Urothelium cell line (cell line): ENCODE results near the gene PLA2G4B.

Source experiments
- DNase-seq: peaks from one replicate; pipeline ENCODE4 v3.0.0; 2011; ENCODE audit warnings: low spot score, mixed read lengths
- FAIRE-seq: peaks from 2 replicates; lab custom pipeline; 2011; peaks lifted over from hg19 to GRCh38; lab: Jason Lieb, UNC

Gene PLA2G4B

GRCh38 chr15:41809121-41809520 lies 29.5 kb upstream of the PLA2G4B start:
- DNase-seq (no peak), FAIRE-seq (no peak)

GRCh38 chr15:41809526-41810220 lies 29.0 kb upstream of the PLA2G4B start:
- FAIRE-seq (no peak), DNase-seq (no peak)

GRCh38 chr15:41810651-41811431 lies 27.8 kb upstream of the PLA2G4B start:
- FAIRE-seq (no peak), DNase-seq (no peak)

GRCh38 chr15:41811432-41812195 lies 27.0 kb upstream of the PLA2G4B start:
- FAIRE-seq: no peak
- DNase-seq: peak; percentile 81

DNA sequence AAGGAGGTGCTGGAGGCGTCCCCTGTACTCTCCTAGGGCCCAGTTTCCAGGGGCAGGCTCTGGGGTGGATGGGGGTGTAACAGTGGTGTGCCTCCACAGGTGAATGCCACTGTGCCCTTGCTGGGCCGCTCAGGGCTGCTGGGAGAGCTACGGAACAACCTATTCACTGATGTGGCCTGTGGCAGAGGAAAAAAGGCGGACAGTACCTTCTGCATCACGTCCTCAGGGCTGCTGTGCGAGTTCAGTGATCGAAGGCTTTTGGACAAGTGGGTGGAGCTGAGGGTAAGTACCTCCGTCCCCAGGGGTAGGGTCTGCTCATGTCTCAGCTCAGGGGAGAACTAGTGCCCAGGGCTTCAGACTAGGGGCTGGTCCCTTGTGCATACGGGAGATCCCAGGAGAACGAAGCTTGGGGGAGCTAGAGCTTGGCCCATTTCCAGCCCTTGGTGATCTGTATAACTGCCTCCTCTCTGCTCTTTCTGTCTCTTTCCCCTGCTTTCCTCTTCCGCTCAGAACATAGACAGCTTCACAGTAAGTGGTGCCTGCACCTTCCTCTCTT lies 25.7 kb upstream of the PLA2G4B start:
- DNase-seq: no peak
- FAIRE-seq: no peak

GRCh38 chr15:41813426-41813825 lies 25.2 kb upstream of the PLA2G4B start:
- no peak for FAIRE-seq
- DNase-seq: no peak

GRCh38 chr15:41814534-41814933 lies 24.1 kb upstream of the PLA2G4B start:
- no peak for DNase-seq
- FAIRE-seq: no peak

GRCh38 chr15:41816788-41817187 lies 21.9 kb upstream of the PLA2G4B start:
- no peak for FAIRE-seq
- no peak for DNase-seq

DNA sequence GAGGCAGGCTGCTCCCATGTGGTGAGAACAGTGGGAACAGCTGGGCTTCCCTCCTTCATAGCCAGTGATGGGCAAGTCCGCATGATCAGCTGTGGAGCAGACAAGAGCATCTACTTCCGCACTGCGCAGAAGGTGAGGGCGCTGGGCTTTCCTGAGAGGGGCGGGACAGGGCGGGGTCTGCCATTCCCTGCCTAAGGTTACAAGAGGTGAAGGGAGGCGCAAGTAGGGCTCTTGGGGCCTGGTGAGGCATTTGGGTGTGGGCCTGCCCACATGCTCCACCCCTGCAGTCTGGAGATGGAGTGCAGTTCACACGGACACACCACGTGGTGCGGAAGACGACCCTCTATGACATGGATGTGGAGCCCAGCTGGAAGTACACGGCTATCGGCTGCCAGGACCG lies 21.3 kb upstream of the PLA2G4B start:
- FAIRE-seq: no peak

DNA sequence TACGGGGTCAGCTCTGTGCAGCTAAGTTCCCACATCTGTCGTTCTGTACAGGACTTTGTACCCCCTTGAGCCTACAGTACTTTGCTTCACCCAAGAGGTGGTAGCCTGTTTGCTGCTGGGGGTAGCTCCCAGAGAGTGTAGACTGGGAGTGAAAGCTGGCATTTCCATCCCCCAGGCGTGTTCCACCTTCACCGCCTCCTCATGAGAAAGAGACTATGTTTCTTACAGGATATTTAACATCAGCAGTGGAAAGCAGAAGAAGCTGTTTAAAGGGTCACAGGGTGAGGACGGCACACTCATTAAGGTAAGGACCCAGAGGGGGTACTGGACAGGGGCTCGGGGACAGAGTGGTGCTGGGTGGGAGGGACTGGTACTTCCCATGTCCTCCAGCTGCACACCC lies 20.9 kb upstream of the PLA2G4B start:
- DNase-seq: no peak
- FAIRE-seq: no peak

More for the DNA sequence above, 21.3 kb upstream of the PLA2G4B start:
- DNase-seq: no peak

GRCh38 chr15:41819455-41820050 lies 19.1 kb upstream of the PLA2G4B start:
- FAIRE-seq: no peak
- no peak for DNase-seq

GRCh38 chr15:41820791-41821423 lies 17.7 kb upstream of the PLA2G4B start:
- no peak for FAIRE-seq
- DNase-seq: no peak

- FAIRE-seq (no peak), DNase-seq (no peak)
These were observed 16.8 kb upstream of the PLA2G4B start for GRCh38 chr15:41821831-41822230.

DNA sequence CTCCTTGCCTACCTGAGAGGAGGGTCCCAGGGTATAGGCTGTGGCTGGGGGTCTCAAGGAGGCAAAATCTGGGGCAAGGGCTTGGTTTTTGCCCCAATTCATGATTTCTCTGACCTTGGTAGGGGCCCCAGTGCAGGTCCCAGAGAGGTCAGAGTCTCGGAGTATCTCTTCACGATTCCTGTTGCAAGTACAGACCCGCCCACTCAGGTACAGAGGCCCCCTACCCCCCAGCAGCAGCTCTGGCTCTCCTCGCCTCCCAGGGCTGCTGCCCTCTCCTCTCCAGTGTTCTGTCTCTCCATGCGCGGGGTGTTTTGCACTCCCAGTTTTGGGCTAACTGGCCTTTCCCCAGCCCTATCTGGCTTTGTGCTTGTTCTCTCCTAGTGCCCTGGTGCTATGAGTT lies 16.2 kb upstream of the PLA2G4B start:
- no peak for DNase-seq
- FAIRE-seq: no peak

- FAIRE-seq (no peak), DNase-seq (no peak)
These were observed 15.7 kb upstream of the PLA2G4B start for GRCh38 chr15:41822957-41823356.

DNA sequence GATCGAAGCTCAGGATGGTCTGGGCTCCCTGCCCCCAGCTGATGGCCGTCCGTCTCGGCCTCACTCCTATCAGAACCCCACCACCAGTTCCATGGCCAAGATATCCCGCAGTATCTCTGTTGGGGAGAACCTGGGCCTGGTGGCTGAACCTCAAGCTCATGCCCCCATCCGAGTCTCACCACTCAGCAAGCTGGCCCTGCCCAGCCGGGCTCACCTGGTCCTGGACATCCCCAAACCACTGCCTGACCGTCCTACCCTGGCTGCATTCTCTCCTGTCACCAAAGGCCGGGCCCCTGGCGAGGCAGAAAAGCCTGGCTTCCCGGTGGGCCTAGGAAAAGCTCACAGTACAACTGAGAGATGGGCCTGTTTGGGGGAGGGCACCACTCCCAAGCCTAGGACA lies 15.1 kb upstream of the PLA2G4B start:
- FAIRE-seq: no peak
- no peak for DNase-seq

- FAIRE-seq: no peak
- DNase-seq: no peak
These were observed 14.4 kb upstream of the PLA2G4B start for GRCh38 chr15:41824062-41824745.

DNA sequence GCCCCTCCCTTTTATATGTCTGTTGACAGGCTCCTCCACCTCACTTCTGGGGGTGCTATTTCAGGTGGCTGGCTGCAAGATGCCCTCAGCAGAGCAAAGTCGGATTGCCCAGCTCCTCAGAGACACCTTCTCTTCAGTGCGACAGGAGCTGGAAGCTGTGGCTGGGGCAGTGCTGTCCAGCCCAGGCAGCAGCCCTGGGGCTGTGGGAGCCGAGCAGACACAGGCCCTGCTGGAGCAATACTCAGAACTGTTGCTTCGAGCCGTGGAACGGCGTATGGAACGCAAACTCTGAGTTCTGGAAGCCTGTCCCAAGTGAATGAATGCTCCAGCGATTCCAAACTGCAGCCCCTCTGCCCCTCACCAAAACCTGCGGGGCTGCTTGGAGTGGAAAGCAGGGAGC lies 13.5 kb upstream of the PLA2G4B start:
- DNase-seq (no peak), FAIRE-seq (no peak)

GRCh38 chr15:41825572-41826535 lies 12.8 kb upstream of the PLA2G4B start:
- DNase-seq (no peak), FAIRE-seq (no peak)
